GM06990 (cell line): Measurements from ENCODE around the gene MRPL54.

Experiments used
- DNase-seq: peaks from one replicate; pipeline ENCODE4 v3.0.0-alpha.2; 2011; ENCODE audit not compliant: insufficient read length; ENCODE audit errors: extremely low read depth
- H3K27me3 ChIP-seq: replicated peaks from 2 replicates; pipeline ENCODE4 v1.6.0; 2011; ENCODE audit warnings: low read length; ENCODE audit not compliant: control insufficient read depth, insufficient read depth
- H3K36me3 ChIP-seq: 2 replicates; pipeline ENCODE4 v1.5.1; 2011; ENCODE audit warnings: low read length; ENCODE audit not compliant: control insufficient read depth, insufficient read depth
- H3K4me3 ChIP-seq: replicated peaks from 2 replicates; pipeline ENCODE4 v1.5.1; 2011; ENCODE audit warnings: low read depth, mild to moderate bottlenecking, control low read depth, low read length
- TF ChIP-seq, protein P1 (sequence below): IDR thresholded peaks from 2 replicates; pipeline ENCODE4 v1.5.1; 2011; ENCODE audit warnings: low read length, control low read depth, mild to moderate bottlenecking, inconsistent platforms; ENCODE audit not compliant: insufficient read depth, poor library complexity, severe bottlenecking

MRPL54 gene

DNA sequence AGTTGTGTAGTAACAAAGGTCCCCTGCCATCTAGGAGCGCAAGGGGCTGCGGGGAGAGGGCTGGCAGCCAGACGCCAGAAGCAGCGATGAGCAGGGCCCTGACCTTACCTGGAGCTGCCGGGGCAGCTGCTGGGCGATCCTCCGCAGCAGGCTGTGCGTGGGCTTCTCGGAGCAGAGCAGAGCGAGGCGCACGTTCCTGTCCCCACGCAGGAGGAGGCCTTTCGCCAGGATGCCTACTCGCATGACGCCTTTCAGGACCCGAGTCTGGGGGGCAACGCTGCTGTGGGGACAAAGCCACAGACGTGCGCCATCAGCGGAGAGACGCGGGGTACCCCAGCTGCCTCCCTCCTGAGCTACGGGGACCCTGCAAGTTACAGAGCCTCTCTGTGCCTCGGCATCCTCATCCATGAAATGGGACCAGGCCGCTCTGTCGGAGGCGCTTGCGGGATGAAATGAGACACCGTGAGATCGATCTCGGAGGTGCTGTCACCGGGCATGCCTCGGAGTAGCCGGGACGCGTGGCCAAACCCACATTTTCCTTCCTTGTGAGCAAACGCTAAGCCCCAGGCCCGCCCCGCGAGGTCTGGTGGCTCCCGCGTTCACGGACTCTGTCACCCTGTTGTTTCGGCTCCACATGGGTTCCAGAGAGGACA is 54.2 kb downstream of the MRPL54 start:
- Histone ChIP-seq H3K36me3 (no peaks in the 10 kb centered on the region), H3K27me3 (no peaks in the 10 kb centered on the region), H3K4me3 (no peak overlapping the region)
- no peak for DNase-seq
- TF ChIP-seq, protein P1, sequence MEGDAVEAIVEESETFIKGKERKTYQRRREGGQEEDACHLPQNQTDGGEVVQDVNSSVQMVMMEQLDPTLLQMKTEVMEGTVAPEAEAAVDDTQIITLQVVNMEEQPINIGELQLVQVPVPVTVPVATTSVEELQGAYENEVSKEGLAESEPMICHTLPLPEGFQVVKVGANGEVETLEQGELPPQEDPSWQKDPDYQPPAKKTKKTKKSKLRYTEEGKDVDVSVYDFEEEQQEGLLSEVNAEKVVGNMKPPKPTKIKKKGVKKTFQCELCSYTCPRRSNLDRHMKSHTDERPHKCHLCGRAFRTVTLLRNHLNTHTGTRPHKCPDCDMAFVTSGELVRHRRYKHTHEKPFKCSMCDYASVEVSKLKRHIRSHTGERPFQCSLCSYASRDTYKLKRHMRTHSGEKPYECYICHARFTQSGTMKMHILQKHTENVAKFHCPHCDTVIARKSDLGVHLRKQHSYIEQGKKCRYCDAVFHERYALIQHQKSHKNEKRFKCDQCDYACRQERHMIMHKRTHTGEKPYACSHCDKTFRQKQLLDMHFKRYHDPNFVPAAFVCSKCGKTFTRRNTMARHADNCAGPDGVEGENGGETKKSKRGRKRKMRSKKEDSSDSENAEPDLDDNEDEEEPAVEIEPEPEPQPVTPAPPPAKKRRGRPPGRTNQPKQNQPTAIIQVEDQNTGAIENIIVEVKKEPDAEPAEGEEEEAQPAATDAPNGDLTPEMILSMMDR: no peak
